Neuronal stem cell (in vitro differentiated cells): Measurements from ENCODE around the gene FGFRL1.
A peak's percentile ranks its signal among the peaks of the same experiment; 100 is the strongest.

Source experiments
- DNase-seq: peaks from one replicate; pipeline ENCODE4 v3.0.0-alpha.2; 2013; ENCODE audit warnings: low spot score
- H2AFZ ChIP-seq: one replicate; pipeline ENCODE4 v1.6.1; 2013; ENCODE audit warnings: mild to moderate bottlenecking, low read length, inconsistent platforms
- H2AK5ac ChIP-seq: 2 replicates; pipeline ENCODE4 v1.6.1; 2013; ENCODE audit warnings: low read depth, mild to moderate bottlenecking, inconsistent platforms, low read length, moderate library complexity, mixed read lengths
- H2BK120ac ChIP-seq: 2 replicates; pipeline ENCODE4 v1.6.1; 2013; ENCODE audit warnings: low read depth, mild to moderate bottlenecking, inconsistent platforms, low read length, moderate library complexity, mixed read lengths
- H2BK12ac ChIP-seq: one replicate; pipeline ENCODE4 v1.6.1; 2013; ENCODE audit warnings: low read length, inconsistent platforms
- H2BK15ac ChIP-seq: 2 replicates; pipeline ENCODE4 v1.6.1; 2013; ENCODE audit warnings: mild to moderate bottlenecking, low read length, inconsistent platforms, mixed read lengths
- H2BK5ac ChIP-seq: one replicate; pipeline ENCODE4 v1.6.1; 2013; ENCODE audit warnings: inconsistent platforms, mild to moderate bottlenecking, low read length, moderate library complexity
- H3K14ac ChIP-seq: one replicate; pipeline ENCODE4 v1.6.1; 2013; ENCODE audit warnings: low read length, inconsistent platforms
- H3K18ac ChIP-seq: 2 replicates; pipeline ENCODE4 v1.6.1; 2013; ENCODE audit warnings: low read length, inconsistent platforms
- H3K23ac ChIP-seq: 2 replicates; pipeline ENCODE4 v1.6.1; 2013; ENCODE audit warnings: low read depth, mild to moderate bottlenecking, mixed read lengths, low read length, inconsistent platforms; ENCODE audit not compliant: poor library complexity
- H3K27ac ChIP-seq: replicated peaks from 3 replicates; pipeline ENCODE4 v1.5.1; 2013; ENCODE audit warnings: low read length, inconsistent platforms
- H3K27me3 ChIP-seq, 3 experiments: 2 replicates each; pipeline ENCODE4 v1.6.1; 2013; ENCODE audit warnings: low read length in 3 of 3, mild to moderate bottlenecking in 2 of 3, inconsistent platforms in 1 of 3, low read depth in 1 of 3, mixed read lengths in 1 of 3, moderate library complexity in 1 of 3; ENCODE audit not compliant: control insufficient read depth in 3 of 3, insufficient read depth in 3 of 3
- H3K36me3 ChIP-seq, 2 donors: replicated peaks in 1 of 2; 2 replicates each; pipeline ENCODE4 v1.6.1; 2013; ENCODE audit warnings: low read length in 2 of 2; ENCODE audit not compliant: control insufficient read depth in 2 of 2, insufficient read depth in 2 of 2
- H3K4ac ChIP-seq: 2 replicates; pipeline ENCODE4 v1.6.1; 2013; ENCODE audit warnings: inconsistent platforms, mild to moderate bottlenecking, low read length, moderate library complexity
- H3K4me1 ChIP-seq, 2 donors: 1 replicate in 1 of 2; 2 replicates in 1 of 2; pipeline ENCODE4 v1.6.1; 2013; ENCODE audit warnings: low read length in 2 of 2, low read depth in 1 of 2; ENCODE audit not compliant: control insufficient read depth in 2 of 2, insufficient read depth in 1 of 2
- H3K4me2 ChIP-seq: one replicate; pipeline ENCODE4 v1.6.1; 2013; ENCODE audit warnings: mild to moderate bottlenecking, low read length, inconsistent platforms; ENCODE audit not compliant: insufficient read depth, poor library complexity, severe bottlenecking
- H3K4me3 ChIP-seq, 2 donors: 2 replicates each; pipeline ENCODE4 v1.5.1; 2013; ENCODE audit warnings: low read length in 2 of 2, mild to moderate bottlenecking in 2 of 2, inconsistent platforms in 1 of 2, moderate library complexity in 1 of 2
- H3K79me1 ChIP-seq: one replicate; pipeline ENCODE4 v1.6.1; 2013; ENCODE audit warnings: low read depth, mild to moderate bottlenecking, inconsistent platforms, low read length, moderate library complexity
- H3K9ac ChIP-seq: one replicate; pipeline ENCODE4 v1.6.1; 2013; ENCODE audit warnings: mild to moderate bottlenecking, low read depth, low read length, inconsistent platforms; ENCODE audit not compliant: poor library complexity
- H3K9me3 ChIP-seq, 2 donors: replicated peaks in 1 of 2; 2 replicates each; pipeline versions ENCODE3 to v1.6.1; 2013; ENCODE audit warnings: low read length in 2 of 2, mild to moderate bottlenecking in 2 of 2, inconsistent platforms in 1 of 2, low read depth in 1 of 2, mixed read lengths in 1 of 2, moderate library complexity in 1 of 2; ENCODE audit not compliant: control insufficient read depth in 2 of 2, insufficient read depth in 1 of 2
- H4K8ac ChIP-seq: one replicate; pipeline ENCODE4 v1.6.1; 2013; ENCODE audit warnings: low read depth, mild to moderate bottlenecking, inconsistent platforms, low read length, moderate library complexity
- H4K91ac ChIP-seq: one replicate; pipeline ENCODE4 v1.6.1; 2013; ENCODE audit warnings: low read length, low read depth, mild to moderate bottlenecking, inconsistent platforms; ENCODE audit not compliant: poor library complexity
- WGBS, 2 donors: extraction: QIAGEN DNeasy Blood & Tissue Kit; methylation state at CpG; one replicate each; pipeline ENCODE4 v1.1.7; 2013; ENCODE audit warnings: missing lambda C conversion rate in 2 of 2, mixed read lengths in 1 of 2; ENCODE audit not compliant: insufficient read length in 2 of 2, insufficient replicate concordance in 1 of 2; ENCODE audit errors: extremely low coverage in 2 of 2; 5-methylcytosine and 5-hydroxymethylcytosine counted together

The FGFRL1 gene

GRCh38 chr4:1023075-1023640 lies 11.7 kb downstream of the FGFRL1 start:
- Histone ChIP-seq H2BK12ac (no peak overlapping the region), H3K9me3 (peaks cover 0 to 11% of the 10 kb centered on the region in 2 donors), H2AK5ac (no peak overlapping the region), H3K23ac (no peak overlapping the region), H3K4me2 (no peak overlapping the region), H3K79me1 (peaks cover 27% of the 10 kb centered on the region), H2BK5ac (no peak overlapping the region), H3K9ac (no peak overlapping the region), H4K8ac (no peak overlapping the region), H3K36me3 (peaks cover 23 to 33% of the 10 kb centered on the region in 2 donors), H3K4ac (no peak overlapping the region), H4K91ac (no peak overlapping the region), H3K27me3 (no peaks in the 10 kb centered on the region), H3K18ac (no peak overlapping the region), H3K4me3 (no peak overlapping the region), H2AFZ (no peak overlapping the region), H3K27ac (no peak overlapping the region), H2BK15ac (no peak overlapping the region), H3K4me1 (peaks cover 16 to 42% of the 10 kb centered on the region in 2 donors), H3K14ac (no peak overlapping the region), H2BK120ac (no peak overlapping the region)
- no peak for DNase-seq
- WGBS, 2 donors = no CpG with 5 or more reads among the region's 20 CpGs

GRCh38 chr4:1023895-1024740 lies 12.7 kb downstream of the FGFRL1 start:
- no peak overlapping the region for H2AK5ac ChIP-seq
- H2BK120ac ChIP-seq = no peak overlapping the region
- peaks cover 12 to 39% of the 10 kb centered on the region in 2 donors for H3K4me1 ChIP-seq
- H4K91ac ChIP-seq = no peak overlapping the region
- no peak overlapping the region for H3K14ac ChIP-seq
- no peak for DNase-seq
- peak overlapping the region; percentile 91 for H3K23ac ChIP-seq
- no peak overlapping the region for H4K8ac ChIP-seq
- no peak overlapping the region for H3K4ac ChIP-seq
- no peak overlapping the region for H3K4me3 ChIP-seq
- peaks cover 0 to 11% of the 10 kb centered on the region in 2 donors for H3K9me3 ChIP-seq
- H3K27ac ChIP-seq = no peak overlapping the region
- H3K27me3 ChIP-seq = no peaks in the 10 kb centered on the region
- H3K9ac ChIP-seq = no peak overlapping the region
- H2BK5ac ChIP-seq = no peak overlapping the region
- no peak overlapping the region for H3K18ac ChIP-seq
- no peak overlapping the region for H3K4me2 ChIP-seq
- no peak overlapping the region for H2BK12ac ChIP-seq
- H3K79me1 ChIP-seq = peaks cover 19% of the 10 kb centered on the region
- no CpG with 5 or more reads among the region's 83 CpGs for WGBS, 2 donors
- no peak overlapping the region for H2BK15ac ChIP-seq
- no peak overlapping the region for H2AFZ ChIP-seq
- peaks cover 23 to 33% of the 10 kb centered on the region in 2 donors for H3K36me3 ChIP-seq

GRCh38 chr4:1024882-1025545 lies 13.6 kb downstream of the FGFRL1 start:
- Histone ChIP-seq H3K36me3 (peaks cover 23 to 33% of the 10 kb centered on the region in 2 donors), H2BK15ac (no peak overlapping the region), H3K18ac (no peak overlapping the region), H3K9ac (peak overlapping the region; percentile 64), H3K27ac (no peak overlapping the region), H4K8ac (no peak overlapping the region), H3K9me3 (peaks cover 0 to 11% of the 10 kb centered on the region in 2 donors), H3K23ac (peak overlapping the region; percentile 98), H2AFZ (no peak overlapping the region), H2BK5ac (no peak overlapping the region), H3K4me1 (peaks cover 4 to 31% of the 10 kb centered on the region in 2 donors), H3K14ac (peak overlapping the region; percentile 71), H3K79me1 (peaks cover 16% of the 10 kb centered on the region), H3K4ac (peak overlapping the region; percentile 53), H2BK12ac (peak overlapping the region; percentile 41), H3K4me3 (peak overlapping the region in 1 of 2 donors; percentile 68), H2BK120ac (no peak overlapping the region), H3K27me3 (no peaks in the 10 kb centered on the region), H2AK5ac (peak overlapping the region; percentile 10), H3K4me2 (no peak overlapping the region), H4K91ac (peak overlapping the region; percentile 3)
- no CpG with 5 or more reads among the region's 32 CpGs for WGBS, 2 donors
- no peak for DNase-seq

GRCh38 chr4:1026115-1026514 lies 14.7 kb downstream of the FGFRL1 start:
- no peak for DNase-seq
- no CpG with 5 or more reads among the region's 17 CpGs for WGBS, 2 donors

More at GRCh38 chr4:1026115-1026514, 14.7 kb downstream of the FGFRL1 start:
- H3K14ac ChIP-seq = peak overlapping the region; percentile 94
- H3K9me3 ChIP-seq = peaks cover 0 to 11% of the 10 kb centered on the region in 2 donors
- peak overlapping the region; percentile 3 for H4K91ac ChIP-seq
- H4K8ac ChIP-seq = peak overlapping the region; percentile 1
- peak overlapping the region; percentile 98 for H3K23ac ChIP-seq
- no peak overlapping the region for H3K27ac ChIP-seq
- H2BK5ac ChIP-seq = no peak overlapping the region
- peak overlapping the region; percentile 84 for H3K9ac ChIP-seq
- H3K18ac ChIP-seq = no peak overlapping the region
- peak overlapping the region in 1 of 2 donors; percentile 10 for H3K4me3 ChIP-seq
- peaks cover 23 to 33% of the 10 kb centered on the region in 2 donors for H3K36me3 ChIP-seq
- H3K4me1 ChIP-seq = peaks cover 12 to 32% of the 10 kb centered on the region in 2 donors
- no peak overlapping the region for H2BK15ac ChIP-seq
- H2AFZ ChIP-seq = no peak overlapping the region
- H3K79me1 ChIP-seq = peaks cover 14% of the 10 kb centered on the region
- H2BK120ac ChIP-seq = no peak overlapping the region
- H2BK12ac ChIP-seq = no peak overlapping the region
- no peak overlapping the region for H3K4ac ChIP-seq
- H2AK5ac ChIP-seq = no peak overlapping the region
- peaks cover 0 to 4% (median 0%) of the 10 kb centered on the region in 3 experiments for H3K27me3 ChIP-seq
- no peak overlapping the region for H3K4me2 ChIP-seq
